GM21825 (cell line): ENCODE results near the gene MAS1.
"Not testable (repeated sequence)": the region's sequence is repeated elsewhere in the genome, so short reads cannot be mapped to it uniquely, and the experiment has no call there.

ENCODE experiments used
- ATAC-seq: cut with Tn5 transposase; IDR thresholded peaks from one replicate; pipeline ENCODE4 v1.9.1; 2021; ENCODE audit warnings: mild to moderate bottlenecking, moderate library complexity; ENCODE audit not compliant: unreplicated experiment

MAS1 gene

DNA sequence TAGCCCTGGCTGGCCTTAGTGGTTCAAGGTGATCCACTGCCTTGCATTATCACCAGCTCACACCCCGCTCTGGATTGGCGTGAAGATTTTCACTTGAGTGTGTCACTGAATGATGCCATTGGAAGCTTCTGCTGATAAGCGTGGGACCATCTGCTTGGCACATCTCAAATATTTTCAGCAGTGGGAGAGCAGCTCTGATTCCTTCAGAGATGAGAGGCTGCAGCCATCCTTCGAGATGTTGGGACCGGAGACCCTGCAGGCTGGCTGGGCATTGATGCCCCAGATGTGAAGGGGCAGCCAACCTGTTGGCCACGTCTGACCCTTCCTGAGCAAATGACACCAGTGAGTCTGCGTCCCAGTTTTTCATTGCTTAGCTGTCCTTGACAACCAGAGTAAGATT is at the start of gene MAS1:
TSS of gene MAS1 (plus strand) at position 197 of the 400 bp plus-strand sequence. CDS start 15,968 bp downstream, outside the sequence.
- no peak for ATAC-seq

DNA sequence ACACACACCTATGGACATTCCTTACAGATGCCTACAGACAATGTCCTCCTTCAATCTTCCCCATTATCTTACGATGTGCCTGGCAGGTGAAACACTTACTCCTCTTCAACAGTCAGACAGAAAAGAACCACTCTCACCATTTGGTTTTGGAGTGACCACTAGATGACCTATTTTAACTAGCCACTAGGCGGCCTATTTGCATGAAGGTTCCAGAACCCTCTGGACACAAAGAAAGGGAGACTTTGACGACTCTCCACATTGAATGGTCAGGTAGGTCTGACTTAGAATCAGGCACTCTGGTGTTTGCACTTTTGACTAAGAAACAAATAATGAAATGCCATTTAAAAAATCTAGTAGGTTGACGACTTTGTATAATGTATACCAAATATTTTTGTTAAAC is 48.8 kb upstream of the MAS1 start:
- no peak for ATAC-seq

DNA sequence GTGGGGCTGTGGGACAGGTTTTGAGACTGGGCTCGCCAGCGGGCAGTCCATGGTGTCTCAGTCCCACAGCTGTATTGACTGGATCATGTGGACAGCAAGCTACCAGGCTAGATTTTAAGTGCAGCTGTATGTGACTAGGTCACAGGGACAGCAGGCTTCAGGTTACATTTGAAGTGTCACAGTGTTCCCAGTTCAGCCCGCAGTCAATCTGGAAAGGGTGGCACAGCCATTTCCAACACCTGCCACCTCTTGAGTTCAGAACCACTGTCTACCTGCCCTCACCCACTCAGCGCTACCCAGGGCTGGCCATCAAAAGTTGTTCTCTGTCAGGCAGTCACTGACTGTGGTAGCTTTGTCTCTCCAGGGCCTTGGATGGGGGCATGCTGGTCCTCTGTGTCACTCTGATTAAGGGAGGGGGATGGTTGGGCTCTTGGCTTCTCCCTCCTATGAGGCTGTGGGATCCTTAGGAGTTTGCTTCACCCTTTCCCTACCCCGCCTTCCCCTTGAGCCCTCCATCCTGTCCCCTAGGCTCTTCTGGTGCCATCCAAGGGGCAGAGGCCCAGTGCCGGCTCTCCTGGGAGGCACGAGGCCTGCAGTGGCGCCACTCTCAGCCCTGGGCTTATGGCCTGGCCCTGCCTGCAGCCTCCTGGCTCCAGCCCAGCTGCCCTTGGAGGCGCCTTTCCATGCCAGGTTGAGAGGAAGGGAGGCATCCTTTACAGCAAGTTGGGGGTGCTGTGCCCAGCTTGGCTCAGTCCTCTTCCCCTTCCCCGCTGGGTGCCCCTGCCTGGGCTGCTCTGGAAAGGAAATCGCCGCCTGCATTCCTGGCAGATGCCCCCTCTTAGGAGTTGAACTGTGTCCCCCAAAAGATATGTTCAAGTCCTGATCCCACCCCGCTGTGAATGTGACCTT is 45.8 kb upstream of the MAS1 start:
- ATAC-seq: no peak

DNA sequence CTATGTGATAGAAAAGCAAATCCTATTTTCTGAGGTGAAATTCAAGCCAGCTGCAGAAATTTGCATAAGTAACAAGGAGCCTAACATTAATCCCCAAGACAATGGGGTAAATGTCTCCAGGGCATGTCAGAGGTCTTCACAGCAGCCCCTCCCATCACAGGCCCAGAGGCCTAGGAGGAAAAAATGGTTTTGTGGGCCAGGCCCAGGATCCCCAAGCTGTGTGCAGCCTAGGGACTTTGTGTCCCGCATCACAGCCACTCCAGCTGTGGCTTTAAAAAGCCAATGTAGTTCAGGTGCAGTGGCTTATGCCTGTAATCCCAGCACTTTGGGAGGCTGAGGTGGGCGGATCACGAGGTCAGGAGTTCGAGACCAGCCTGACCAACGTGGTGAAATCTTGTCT is 42.2 kb upstream of the MAS1 start:
- ATAC-seq: not testable (repeated sequence)

DNA sequence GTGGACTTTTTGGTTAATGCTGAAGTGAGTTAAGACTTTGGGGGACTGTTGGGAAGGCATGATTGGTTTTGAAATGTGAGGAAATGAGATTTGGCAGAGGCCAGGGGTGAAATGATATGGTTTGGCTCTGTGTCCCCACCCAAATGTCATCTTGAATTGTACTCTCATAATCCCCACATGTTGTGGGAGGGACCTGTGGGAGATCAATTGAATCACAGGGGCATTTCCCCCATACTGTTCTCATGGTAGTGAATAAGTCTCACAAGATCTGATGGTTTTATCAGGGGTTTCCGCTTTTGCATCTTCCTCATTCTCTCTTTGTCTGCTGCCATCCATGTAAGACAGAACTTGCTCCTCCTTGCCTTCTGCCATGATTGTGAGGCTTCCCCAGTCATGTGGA is 40.9 kb upstream of the MAS1 start:
- ATAC-seq: not testable (repeated sequence)

DNA sequence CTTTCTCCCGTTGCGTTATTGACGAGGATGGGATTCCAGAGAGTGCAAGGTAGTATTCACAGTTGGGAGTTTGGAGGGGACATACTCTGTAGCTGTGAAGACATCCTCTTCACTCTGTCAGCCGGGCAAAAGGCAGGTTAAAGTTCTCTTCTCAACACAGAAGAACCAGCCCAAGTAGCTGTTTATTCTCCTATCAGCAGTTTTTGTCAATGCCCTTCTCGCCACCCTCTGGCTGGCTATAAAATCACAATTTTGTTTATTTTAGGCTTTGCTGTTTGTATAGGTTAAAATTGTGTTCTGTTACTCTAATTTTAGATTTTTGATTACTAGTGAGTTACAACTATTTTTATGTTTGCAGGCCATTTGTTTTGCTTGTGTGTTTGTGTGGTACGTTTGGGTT is 37.9 kb upstream of the MAS1 start:
- no peak for ATAC-seq

DNA sequence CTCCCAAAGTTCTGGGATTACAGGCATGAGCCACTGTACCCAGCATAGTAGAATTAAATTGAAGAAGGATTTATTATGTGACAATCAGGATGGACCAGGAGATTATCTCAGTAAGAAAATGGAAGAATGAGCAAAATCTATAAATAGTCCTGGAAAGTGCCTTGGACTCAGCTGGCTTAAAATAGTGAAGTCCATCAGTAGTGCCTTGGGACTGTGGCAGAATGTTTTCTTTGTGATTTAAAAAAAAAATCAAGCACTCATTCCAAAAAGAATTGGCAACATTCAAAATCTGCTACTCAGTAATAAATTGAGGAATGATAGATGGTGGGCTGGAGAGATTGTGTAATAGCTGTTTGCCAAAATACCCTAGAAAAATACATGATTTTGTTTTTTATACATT is 37.0 kb upstream of the MAS1 start:
- ATAC-seq: no peak

DNA sequence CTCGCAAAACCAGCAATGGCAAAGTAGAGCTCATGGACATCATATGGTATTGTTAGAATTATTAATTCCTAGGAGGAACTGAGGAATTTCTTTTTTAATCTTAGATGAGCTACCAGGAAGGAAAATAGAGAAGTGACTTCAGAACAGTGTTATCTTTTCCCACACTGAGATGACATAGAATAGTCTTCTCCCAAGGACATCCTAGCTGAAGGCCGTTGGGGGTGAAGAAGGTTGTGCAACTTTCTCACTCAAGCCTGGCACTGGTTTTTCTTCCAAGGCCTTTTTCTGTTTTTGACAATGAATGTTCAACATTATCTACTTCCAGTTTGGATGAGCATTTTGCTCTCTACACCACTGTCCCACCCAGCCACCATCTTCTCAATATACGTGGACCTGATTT is 35.8 kb upstream of the MAS1 start:
- no peak for ATAC-seq

DNA sequence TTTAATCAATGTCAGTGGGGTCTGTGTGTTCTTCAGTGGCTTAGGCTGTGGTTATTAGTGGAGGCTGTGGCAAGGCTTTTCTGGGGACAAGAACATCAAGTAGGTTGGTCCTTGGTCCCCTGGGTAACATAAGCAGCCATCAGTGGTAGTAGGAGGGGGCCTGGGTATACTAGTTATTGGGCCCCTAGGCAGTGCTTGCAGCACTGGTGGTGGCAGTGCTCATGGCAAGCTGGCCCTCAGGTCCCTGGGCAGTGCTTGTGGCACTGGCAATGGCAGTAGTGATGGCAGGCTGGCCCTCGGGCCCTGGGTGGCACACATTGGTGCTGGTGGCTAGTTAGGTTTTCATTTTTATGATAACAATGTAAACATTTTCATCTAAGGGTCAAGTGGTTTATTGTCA is 32.5 kb upstream of the MAS1 start:
- no peak for ATAC-seq

DNA sequence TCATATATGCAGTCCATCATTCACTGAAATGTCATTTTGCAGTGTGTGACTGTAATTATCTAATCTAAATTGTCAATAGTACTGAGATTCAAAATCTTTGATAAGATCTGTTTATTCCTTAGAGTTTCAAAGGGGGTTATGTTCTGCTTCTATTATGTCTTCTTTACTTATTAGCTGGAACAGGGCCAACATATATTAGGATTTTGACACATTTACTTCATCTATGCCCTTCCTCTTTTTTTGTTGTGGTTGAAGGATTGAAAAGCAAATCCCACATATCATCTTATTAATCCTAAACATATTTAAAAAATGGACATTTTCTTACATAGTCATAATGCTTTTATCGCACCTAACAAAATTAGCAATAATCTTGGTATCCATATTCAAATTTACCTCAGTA is 30.3 kb upstream of the MAS1 start:
- ATAC-seq: no peak

DNA sequence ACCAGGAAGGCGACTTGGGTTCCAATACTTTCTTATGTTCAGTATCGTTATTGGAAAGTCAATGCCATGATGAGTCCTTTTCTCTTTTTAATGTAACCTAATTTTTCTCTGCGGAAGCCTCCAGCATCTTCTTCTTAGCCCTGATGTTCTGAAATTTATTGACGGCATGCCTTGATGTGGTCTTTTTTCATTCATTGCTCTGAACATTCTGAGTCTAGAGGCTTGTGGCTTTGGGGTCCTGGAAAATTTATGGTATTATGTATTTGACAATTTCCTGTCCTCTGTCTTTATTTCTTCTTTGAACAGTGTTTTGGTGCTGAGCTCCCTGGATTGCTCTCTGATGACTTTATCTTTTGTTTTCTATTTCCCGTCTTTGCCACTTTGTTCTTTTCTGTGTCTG is 28.7 kb upstream of the MAS1 start:
- no peak for ATAC-seq

DNA sequence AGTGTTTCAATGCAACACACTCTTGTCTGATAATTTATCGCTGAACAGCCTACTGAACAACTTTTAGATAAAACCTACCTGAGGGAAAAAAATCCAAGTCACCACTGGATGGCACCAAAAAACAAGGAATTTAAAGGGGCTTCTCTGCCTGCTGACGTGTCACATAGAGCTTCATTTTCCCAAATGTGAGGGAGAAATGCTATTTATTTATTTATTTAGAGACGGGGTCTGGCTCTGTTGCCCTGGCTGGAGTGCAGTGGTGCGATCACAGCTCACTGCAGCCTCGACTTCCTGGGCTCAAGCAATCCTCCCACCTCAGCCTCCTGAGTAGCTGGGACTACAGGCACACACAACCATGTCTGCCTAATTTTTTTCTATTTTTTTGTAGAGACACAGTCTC is 27.4 kb upstream of the MAS1 start:
- ATAC-seq: not testable (repeated sequence)

DNA sequence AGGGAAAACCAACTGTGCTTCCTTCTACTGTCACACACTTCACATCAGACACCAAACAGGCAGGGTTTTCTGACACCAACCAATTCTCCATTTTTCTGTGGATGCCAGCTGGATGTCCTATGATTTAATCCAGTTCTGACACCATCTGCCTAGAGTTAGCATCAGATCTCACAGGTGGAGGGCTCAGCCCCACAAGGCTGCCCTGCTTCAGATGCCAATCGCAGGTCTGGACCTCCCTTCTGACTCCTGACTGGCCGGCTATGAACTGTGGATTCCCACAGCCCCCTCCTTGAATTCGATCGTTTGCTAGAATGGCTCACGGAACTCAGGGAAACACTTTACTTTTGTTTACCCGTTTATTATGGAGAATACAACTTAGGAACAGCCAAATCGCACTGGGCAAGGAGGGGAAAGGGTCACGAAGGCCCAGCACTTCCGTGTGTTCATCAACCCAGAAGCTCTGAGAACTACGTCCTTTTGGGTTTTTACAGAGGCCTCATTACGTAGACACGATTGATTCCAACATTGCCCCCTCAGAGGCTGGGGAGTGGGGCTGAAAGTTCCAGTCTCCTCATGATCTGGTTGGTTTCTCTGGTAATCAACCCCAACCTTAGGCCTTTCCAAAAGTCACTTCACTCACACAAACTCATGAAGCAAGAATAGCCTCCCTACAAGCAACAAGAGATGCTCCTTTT is 25.4 kb upstream of the MAS1 start:
- no peak for ATAC-seq

DNA sequence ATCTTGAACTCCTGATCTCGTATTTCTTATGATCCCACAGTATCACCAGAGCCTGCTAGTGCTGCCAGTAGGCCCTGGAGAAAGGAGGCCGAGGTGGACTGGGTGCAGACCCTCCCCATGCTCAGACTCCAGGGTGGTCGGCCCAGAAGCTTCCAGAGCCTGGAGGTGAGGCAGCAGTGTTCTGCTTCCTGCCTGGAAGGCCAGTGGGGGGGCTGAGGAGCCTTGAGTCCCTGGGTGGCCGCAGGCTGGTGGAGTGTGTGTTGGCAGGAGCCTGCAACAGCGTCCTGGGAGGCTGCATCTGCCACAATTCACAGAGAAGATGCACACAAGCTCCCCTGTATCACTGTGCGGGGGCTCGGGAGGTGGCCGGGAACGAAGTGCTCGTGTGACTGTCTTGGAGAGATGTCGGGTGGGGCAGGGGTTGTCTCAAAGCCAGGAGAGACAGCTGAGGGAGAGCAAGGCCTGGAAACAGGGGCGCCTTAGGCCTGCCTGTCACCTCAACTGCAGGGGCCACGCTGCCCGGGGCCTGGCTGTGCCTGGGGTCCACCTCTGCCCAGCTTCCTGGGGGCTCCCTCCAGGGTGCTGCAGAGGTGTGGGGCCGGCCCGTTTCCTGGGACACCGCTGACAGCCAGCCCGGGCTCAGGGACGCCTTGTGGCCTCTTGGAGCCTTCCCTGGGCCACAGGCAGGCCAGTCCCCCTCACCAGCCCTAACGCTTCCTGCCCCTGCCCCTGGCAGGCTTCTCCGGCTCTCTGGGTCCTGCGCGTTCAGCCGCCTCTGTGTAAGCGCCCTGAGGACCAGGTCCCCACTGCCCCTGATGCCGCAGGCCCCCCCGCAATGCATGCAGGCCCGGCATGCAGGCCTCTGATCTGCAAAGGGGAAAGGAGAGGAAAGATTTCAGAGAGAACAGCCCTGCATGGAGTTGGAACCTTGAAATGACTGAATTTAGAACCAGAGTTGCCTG is 24.2 kb upstream of the MAS1 start:
- no peak for ATAC-seq

DNA sequence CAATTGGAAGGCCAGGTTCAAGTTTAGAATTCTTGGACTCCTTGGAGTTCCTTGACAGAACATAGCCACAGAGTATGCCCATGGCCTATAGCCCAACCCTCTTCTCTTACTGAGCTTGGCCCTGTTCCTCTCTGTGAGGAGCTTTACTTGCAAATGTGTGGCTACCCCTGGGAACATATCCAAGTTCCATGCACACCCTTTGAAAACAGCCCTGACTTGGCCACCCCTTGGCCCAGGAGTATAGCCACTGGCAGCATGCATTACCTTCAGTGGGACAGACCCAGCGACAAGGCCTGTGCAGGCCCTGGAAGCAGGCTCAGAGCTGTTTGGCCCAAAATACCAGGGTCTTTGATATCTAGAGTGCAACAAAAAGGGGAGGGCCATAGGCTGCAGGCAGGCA is 19.5 kb upstream of the MAS1 start:
- ATAC-seq: no peak

DNA sequence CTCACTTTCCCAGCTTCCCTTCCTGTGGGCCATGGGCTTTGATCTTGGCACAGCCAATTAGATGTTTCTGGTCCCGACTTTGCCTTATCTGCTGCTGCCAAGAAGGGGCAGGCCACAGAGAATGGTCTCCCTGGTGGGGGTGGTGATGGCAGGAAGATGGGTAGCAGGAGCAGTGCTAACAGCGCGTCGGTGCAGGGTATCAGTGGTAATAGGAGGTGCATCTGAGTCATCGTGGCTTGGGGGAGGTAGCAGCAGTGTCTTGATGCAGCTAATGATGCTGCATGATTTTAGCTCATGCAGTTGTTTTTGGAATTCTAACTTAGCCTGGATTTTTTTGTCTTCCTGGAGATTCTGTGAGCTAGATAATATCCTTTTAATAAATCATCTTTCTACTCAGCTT is 18.9 kb upstream of the MAS1 start:
- no peak for ATAC-seq

DNA sequence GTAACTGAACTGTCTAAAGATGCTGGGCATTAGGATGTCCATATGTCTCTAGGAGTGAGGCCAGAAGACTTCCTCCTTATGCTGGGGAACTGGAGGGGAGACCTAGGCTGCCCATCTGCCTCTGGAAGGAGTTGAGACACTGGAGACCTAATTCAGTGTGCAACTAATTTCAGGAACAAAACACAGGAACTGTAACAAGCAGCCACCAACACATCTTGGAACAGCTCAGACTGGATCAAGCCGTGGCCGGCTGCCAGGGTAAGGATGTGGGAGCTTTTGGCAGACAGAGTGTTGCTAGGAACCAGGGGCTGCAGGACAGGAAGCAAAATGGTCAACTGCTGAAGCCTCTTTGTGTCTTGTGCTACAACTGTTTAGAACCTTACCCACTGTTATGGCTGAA is 16.4 kb upstream of the MAS1 start:
- no peak for ATAC-seq

DNA sequence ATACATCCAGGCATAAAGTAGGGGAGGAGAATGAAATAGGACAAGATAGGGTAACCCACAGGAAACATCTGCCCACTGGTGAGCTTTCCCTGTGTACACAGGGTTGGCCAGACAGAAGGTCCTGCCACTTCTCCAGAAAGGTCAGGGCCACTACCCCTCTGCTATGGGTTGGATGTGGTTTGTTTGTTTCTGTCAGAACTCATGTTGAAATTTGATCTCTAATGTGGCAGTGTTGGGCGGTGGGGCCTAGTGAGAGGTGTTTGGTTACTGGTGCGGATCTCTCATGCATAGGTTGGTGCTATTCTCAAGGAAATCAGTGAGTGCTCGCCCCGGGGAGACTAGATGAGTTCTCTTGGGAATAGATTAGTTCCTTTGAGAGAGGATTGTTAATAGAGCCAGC is 15.6 kb upstream of the MAS1 start:
- peak; percentile 58 for ATAC-seq

DNA sequence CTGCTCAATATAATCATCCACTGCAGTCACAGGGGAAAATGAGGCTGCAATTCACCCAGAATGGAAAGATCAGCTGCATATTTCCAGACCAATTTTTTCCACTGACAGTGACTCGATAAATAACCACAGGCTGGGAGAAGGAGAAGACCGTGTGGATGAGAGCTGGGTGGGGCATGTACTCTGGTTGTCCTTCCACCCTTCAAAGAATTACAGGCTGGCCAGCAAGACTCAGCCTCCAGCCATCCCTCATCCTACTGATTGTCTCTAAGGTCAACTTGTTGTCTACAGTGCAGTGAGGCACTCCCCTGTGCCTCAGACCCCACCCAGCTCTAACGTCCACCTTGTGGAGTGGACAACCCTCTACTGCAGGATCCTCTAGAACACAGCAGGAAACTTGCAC is 14.5 kb upstream of the MAS1 start:
- ATAC-seq: no peak

DNA sequence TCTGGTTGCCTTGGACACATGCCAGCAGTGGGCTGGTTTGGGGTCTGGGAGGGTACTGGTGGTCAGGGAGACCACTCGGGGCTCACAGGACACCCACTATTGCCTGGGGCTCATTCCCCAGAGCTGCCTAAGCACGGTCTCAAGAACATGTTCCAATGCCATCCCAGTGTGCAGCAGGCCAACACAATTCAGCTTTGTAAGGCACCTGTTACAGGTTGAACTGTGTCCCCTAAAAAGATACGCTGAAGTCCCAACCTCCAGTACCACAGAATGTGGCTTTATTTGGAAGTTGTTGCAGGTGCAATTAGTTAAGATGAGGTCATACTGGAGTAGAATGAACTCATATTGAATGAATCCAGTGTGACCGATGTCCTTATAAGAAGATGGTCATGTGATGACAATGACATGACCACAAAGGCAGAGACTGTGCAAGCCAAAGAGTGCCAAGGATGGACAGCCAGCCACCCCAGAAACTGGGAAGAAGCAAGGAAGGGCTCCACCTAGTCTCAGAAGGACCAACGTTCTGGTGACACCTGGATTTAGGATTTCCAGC is 13.5 kb upstream of the MAS1 start:
- no peak for ATAC-seq

DNA sequence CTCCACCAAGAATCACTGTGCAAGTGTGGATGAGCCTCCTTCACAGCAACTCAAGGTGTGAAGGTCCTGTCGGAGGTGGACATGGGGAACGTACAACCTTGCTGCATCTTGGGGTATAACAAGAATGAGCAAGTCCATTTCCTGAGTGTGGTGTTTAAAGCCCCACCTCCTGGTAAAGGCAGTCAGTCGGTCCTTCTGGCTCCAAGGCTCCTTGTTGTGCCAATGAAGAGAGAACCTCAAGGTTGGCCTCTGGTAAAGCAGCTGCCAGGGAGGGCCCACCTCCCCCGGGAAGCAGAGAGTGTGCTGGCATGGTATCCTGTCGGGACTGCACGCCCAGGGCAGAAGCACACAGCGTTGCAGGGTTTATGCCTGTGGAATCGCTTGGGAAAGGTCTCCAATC is 12.4 kb upstream of the MAS1 start:
- no peak for ATAC-seq
